Endothelial cell of umbilical vein (primary cell): ENCODE measurements around the gene CMTM2. TPM values are rescaled to one million over a fixed set of nuclear protein-coding genes. Genes with fewer than 3 reads are reported as not detected.
"Not testable (repeated sequence)": the region's sequence is repeated elsewhere in the genome, so short reads cannot be mapped to it uniquely, and the experiment has no call there.

Experiments
- BruUV-seq: library from RNA; stranded (reverse); fragments of 400-500 nt; replicated peaks from 2 replicates; lab custom pipeline; 2021; lab: Mats Ljungman, UMichigan
- CTCF ChIA-PET: fragments of 300-600, 350-600 bp; sonication (Branson Sonifier 250); formaldehyde crosslinking; loops from one replicate; lab custom pipeline; 2021; ENCODE audit warnings: antibody characterized with exemption, inconsistent platforms; lab: Charles Lee
- POLR2A ChIA-PET: fragments of 300-600, 350-600 bp; sonication (Branson Sonifier 250); formaldehyde crosslinking; loops from one replicate; lab custom pipeline; 2021; ENCODE audit warnings: antibody characterized with exemption, inconsistent platforms; lab: Charles Lee
- DNase-seq: peaks from one replicate; pipeline ENCODE4 v3.0.0-alpha.2; 2011; ENCODE audit warnings: low read depth, low spot score
- FAIRE-seq: peaks from 2 replicates; lab custom pipeline; 2011; peaks lifted over from hg19 to GRCh38; lab: Jason Lieb, UNC
- H2AFZ ChIP-seq: 2 replicates; pipeline ENCODE4 v1.6.0; 2012; ENCODE audit warnings: low read depth, low read length, control low read depth, inconsistent platforms
- H3K27ac ChIP-seq: 2 replicates; pipeline ENCODE4 v1.5.1; 2011; ENCODE audit warnings: low read depth, mild to moderate bottlenecking, control low read depth, low read length, moderate library complexity; ENCODE audit not compliant: insufficient read depth
- H3K27me3 ChIP-seq, 2 experiments: 2 replicates each; pipeline versions ENCODE4 v1.6.0 to v1.6.1; 2011; ENCODE audit warnings: low read length in 2 of 2, mixed read lengths in 1 of 2; ENCODE audit not compliant: control insufficient read depth in 2 of 2, insufficient read depth in 2 of 2
- H3K36me3 ChIP-seq, 2 experiments: 2 replicates in 1 of 2; 3 replicates in 1 of 2; pipeline ENCODE4 v1.5.1; 2011; ENCODE audit warnings: low read length in 2 of 2, mild to moderate bottlenecking in 1 of 2, moderate library complexity in 1 of 2; ENCODE audit not compliant: control insufficient read depth in 2 of 2, insufficient read depth in 2 of 2; ENCODE audit errors: extremely low read depth in 1 of 2
- H3K4me1 ChIP-seq: 3 replicates; pipeline ENCODE4 v1.5.1; 2011; ENCODE audit warnings: mild to moderate bottlenecking, low read length; ENCODE audit not compliant: control insufficient read depth, insufficient read depth; ENCODE audit errors: extremely low read depth
- H3K4me2 ChIP-seq: 2 replicates; pipeline ENCODE4 v1.6.1; 2011; ENCODE audit warnings: low read length, control low read depth, mixed read lengths; ENCODE audit not compliant: insufficient read depth
- H3K4me3 ChIP-seq, 3 experiments: fragments of 200-600 bp in 1 of 3; sonication (generic), shearing (Covaris generic) in 1 of 3; replicated peaks in 1 of 3; 2 replicates each; pipeline ENCODE4 v1.5.1; 2011 to 2016; ENCODE audit warnings: control low read depth in 3 of 3, low read length in 3 of 3, mild to moderate bottlenecking in 2 of 3, inconsistent platforms in 1 of 3, low read depth in 1 of 3, moderate library complexity in 1 of 3; ENCODE audit not compliant: insufficient read depth in 1 of 3
- H3K79me2 ChIP-seq: 2 replicates; pipeline ENCODE4 v1.6.0; 2012; ENCODE audit warnings: low read length, inconsistent platforms; ENCODE audit not compliant: control insufficient read depth, insufficient read depth
- H3K9ac ChIP-seq: replicated peaks from 2 replicates; pipeline ENCODE3; 2011; ENCODE audit warnings: low read length, control low read depth; ENCODE audit not compliant: insufficient read depth; ENCODE audit errors: extremely low read depth
- H3K9me1 ChIP-seq: replicated peaks from 3 replicates; pipeline ENCODE4 v1.6.0; 2011; ENCODE audit warnings: mild to moderate bottlenecking, low read length; ENCODE audit not compliant: control insufficient read depth, insufficient read depth; ENCODE audit errors: extremely low read depth
- H3K9me3 ChIP-seq: replicated peaks from 2 replicates; pipeline ENCODE4 v1.5.1; 2012; ENCODE audit warnings: low read length, inconsistent platforms; ENCODE audit not compliant: control insufficient read depth, insufficient read depth
- H4K20me1 ChIP-seq: replicated peaks from 2 replicates; pipeline ENCODE3; 2011; ENCODE audit warnings: mild to moderate bottlenecking, low read length; ENCODE audit not compliant: control insufficient read depth, insufficient read depth; ENCODE audit errors: extremely low read depth
- EZH2 ChIP-seq: IDR thresholded peaks from 2 replicates; pipeline ENCODE4 v1.6.1; 2012; ENCODE audit warnings: borderline replicate concordance, low read depth, mild to moderate bottlenecking, moderate library complexity, low read length, inconsistent platforms; ENCODE audit not compliant: severe bottlenecking
- FOS ChIP-seq: IDR thresholded peaks from 2 replicates; pipeline ENCODE4 v1.6.1; 2011; ENCODE audit warnings: mild to moderate bottlenecking, low read length, moderate library complexity, borderline replicate concordance; ENCODE audit not compliant: insufficient read depth
- GATA2 ChIP-seq: IDR thresholded peaks from 2 replicates; pipeline ENCODE4 v1.7.0; 2011; ENCODE audit warnings: low read depth, mild to moderate bottlenecking, moderate library complexity, mixed read lengths, low read length; ENCODE audit not compliant: insufficient read length, insufficient read depth
- JUN ChIP-seq: IDR thresholded peaks from 2 replicates; pipeline ENCODE4 v1.6.1; 2011; ENCODE audit warnings: borderline replicate concordance, low read depth; ENCODE audit not compliant: insufficient read length, insufficient read depth
- POLR2A ChIP-seq: IDR thresholded peaks from 2 replicates; pipeline ENCODE4 v1.6.1; 2012; ENCODE audit warnings: low read depth, mild to moderate bottlenecking, control low read depth, low read length
- POLR2AphosphoS5 ChIP-seq: IDR thresholded peaks from 2 replicates; pipeline ENCODE4 v1.6.1; 2012; ENCODE audit warnings: low read depth, mild to moderate bottlenecking, control low read depth, low read length, moderate library complexity; ENCODE audit not compliant: insufficient read depth
- dilution Hi-C: fragments of 300-500 bp; cut with MboI; formaldehyde crosslinking; loops from one replicate; pipeline ENCODE4 v1.15.0; 2019; ENCODE audit warnings: low sequenced_read_pairs; ENCODE audit not compliant: extremely low pct_ligation_motif_present
- intact Hi-C: fragments of 100-400 bp; cut with micrococcal nuclease; formaldehyde crosslinking; loops from one replicate; pipeline ENCODE4 v1.10.0; 2022
- polyA plus RNA-seq, 4 experiments: library from polyadenylated mRNA; depleted of rRNA in 3 of 4; stranded (reverse) in 3 of 4; unstranded in 1 of 4; fragments of >200 nt; gene quantifications; 2 replicates each; pipeline versions ENCODE4 v1.2.1 to v1.2.3, GENCODE V29; 2011 to 2012; ENCODE audit warnings: missing spikeins in 1 of 4
- total RNA-seq: library from RNA; stranded (reverse); gene quantifications from 2 replicates; pipeline ENCODE4 v1.2.3, GENCODE V29; 2021

Gene CMTM2
- total and polyA plus RNA-seq, 2 donors (not counting 3 experiments of a cell fraction or from before 2014, with no cell fraction given): not detected

- intact Hi-C loops, H3K36me3 ChIP-seq, H3K79me2 ChIP-seq, H2AFZ ChIP-seq, H3K4me3 ChIP-seq, FAIRE-seq, CTCF ChIA-PET, H3K27ac ChIP-seq, BruUV-seq, H3K9me3 ChIP-seq, H3K4me1 ChIP-seq, dilution Hi-C loops, POLR2A ChIA-PET, H4K20me1 ChIP-seq, DNase-seq, H3K27me3 ChIP-seq, H3K9ac ChIP-seq, H3K4me2 ChIP-seq, H3K9me1 ChIP-seq: not testable (repeated sequence)
Measured at GRCh38 chr16:66631558-66631957, 52.3 kb downstream of the CMTM2 start.

GRCh38 chr16:66634527-66635196, 55.4 kb downstream of the CMTM2 start:
- Histone ChIP-seq H4K20me1 (no peaks in the 10 kb centered on the region), H3K27ac (no peak overlapping the region), H3K9me1 (no peaks in the 10 kb centered on the region), H3K36me3 (no peaks in the 10 kb centered on the region), H3K79me2 (no peaks in the 10 kb centered on the region), H3K9me3 (no peaks in the 10 kb centered on the region), H3K4me2 (no peak overlapping the region), H3K27me3 (no peaks in the 10 kb centered on the region), H3K4me1 (no peaks in the 10 kb centered on the region), H3K4me3 (no peak overlapping the region), H3K9ac (no peak overlapping the region), H2AFZ (no peak overlapping the region)
- no peak for FAIRE-seq
- DNase-seq: no peak
- intact Hi-C loops (no loop called here), dilution Hi-C loops (no loop called here)
- no TSS peak for BruUV-seq
- CTCF ChIA-PET: interaction anchor here (1.2 to 2.7 kb wide), 5 partner anchors 16 to 233 kb away, joined by 3 to 16 read pairs (median 6); no protein-coding TSS in a partner anchor
- POLR2A ChIA-PET: no interaction called here
- TF ChIP-seq FOS (no peak), GATA2 (no peak), POLR2A (no peak), POLR2AphosphoS5 (no peak), EZH2 (no peak), JUN (no peak)
